Measurements from ENCODE around the gene TXNDC17. TPM values are rescaled to one million over a fixed set of nuclear protein-coding genes. Genes with fewer than 3 reads are reported as not detected.
A peak's percentile ranks its signal among the peaks of the same experiment; 100 is the strongest.
"Not testable (repeated sequence)": the region's sequence is repeated elsewhere in the genome, so short reads cannot be mapped to it uniquely, and the experiment has no call there.

The TXNDC17 gene
- total RNA-seq, 1 donor from 2014 or later = 13.3 TPM

GRCh38 chr17:6637458-6637840, 3.4 kb upstream of the TXNDC17 start:
- DNase-seq = no peak

GRCh38 chr17:6638046-6638908, 2.6 kb upstream of the TXNDC17 start:
- no peak for DNase-seq

- DNase-seq = no peak
Observed at GRCh38 chr17:6639014-6639585, 1.8 kb upstream of the TXNDC17 start.

- no peak for DNase-seq
Observed at GRCh38 chr17:6639586-6640535, 999 bp upstream of the TXNDC17 start.

- DNase-seq = no peak
Observed at GRCh38 chr17:6641247-6641863, 495 bp downstream of the TXNDC17 start.

- no peak for DNase-seq
Observed at GRCh38 chr17:6642592-6642991, 1.7 kb downstream of the TXNDC17 start.

- DNase-seq = no peak
Observed at GRCh38 chr17:6643451-6644125, 2.7 kb downstream of the TXNDC17 start.

GRCh38 chr17:6648181-6648580, 7.3 kb downstream of the TXNDC17 start:
- DNase-seq = no peak

- peak; percentile 84 for DNase-seq
Observed at GRCh38 chr17:6651354-6651918, 10.6 kb downstream of the TXNDC17 start, which contains the start of the genes C17orf100 and MED31. Gene C17orf100 (plus strand): TSS chr17:6651762. CDS start chr17:6651914, 152 bp downstream. Gene MED31 (minus strand): TSS chr17:6651605. CDS start chr17:6651528, 77 bp downstream.

- no peak for DNase-seq
Observed at GRCh38 chr17:6651919-6652452, 11.1 kb downstream of the TXNDC17 start.

GRCh38 chr17:6654841-6655731, 14.2 kb downstream of the TXNDC17 start:
- no peak for DNase-seq

GRCh38 chr17:6655732-6656361, 15.0 kb downstream of the TXNDC17 start:
- DNase-seq = not testable (repeated sequence)

GRCh38 chr17:6656797-6657632, 16.2 kb downstream of the TXNDC17 start:
- DNase-seq = not testable (repeated sequence)

- no peak for DNase-seq
Observed at GRCh38 chr17:6657633-6658287, 16.9 kb downstream of the TXNDC17 start.

GRCh38 chr17:6658411-6658810, 17.6 kb downstream of the TXNDC17 start:
- DNase-seq = not testable (repeated sequence)

- DNase-seq = no peak
Observed at GRCh38 chr17:6660101-6660500, 19.2 kb downstream of the TXNDC17 start.

- DNase-seq = no peak
Observed at GRCh38 chr17:6660805-6661463, 20.1 kb downstream of the TXNDC17 start.

Data from occipital lobe (tissue), 2 donors.